HG02798 (cell line): ENCODE measurements around the gene VTI1A.
"Not testable (repeated sequence)": the region's sequence is repeated elsewhere in the genome, so short reads cannot be mapped to it uniquely, and the experiment has no call there.

Experiments used
- ATAC-seq: cut with Tn5 transposase; IDR thresholded peaks from one replicate; pipeline ENCODE4 v1.9.1; 2021; ENCODE audit warnings: mild to moderate bottlenecking; ENCODE audit not compliant: unreplicated experiment, poor library complexity

VTI1A gene

GRCh38 chr10:112446855-112447619, at the start of gene VTI1A, which contains the start of gene ZDHHC6:
Gene VTI1A, plus strand, starts transcription at chr10:112447215. Its CDS starts 159 bp downstream, at chr10:112447374.
Gene ZDHHC6, minus strand, starts transcription at chr10:112446914. Its CDS starts 1,478 bp downstream, at chr10:112445436.
- peak; percentile 97 for ATAC-seq

DNA sequence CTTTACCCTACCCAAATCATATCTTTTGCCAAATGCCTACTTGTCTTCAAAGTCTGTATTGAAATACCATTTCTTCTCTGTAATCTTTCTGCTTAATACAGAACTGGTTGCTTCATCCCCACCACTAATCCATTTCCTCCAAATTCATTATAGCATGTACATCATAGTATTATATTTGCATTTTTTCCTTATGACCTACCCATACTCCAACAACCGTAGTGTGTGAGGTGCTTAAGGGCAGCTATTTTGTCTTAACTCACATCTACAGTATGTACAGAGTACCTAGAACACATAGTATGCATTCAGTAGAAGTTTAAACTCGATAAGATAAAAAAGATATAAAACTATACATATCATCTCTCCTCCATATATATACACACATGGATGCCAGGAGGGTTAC, 49.4 kb upstream of the VTI1A start:
- ATAC-seq, result no peak

DNA sequence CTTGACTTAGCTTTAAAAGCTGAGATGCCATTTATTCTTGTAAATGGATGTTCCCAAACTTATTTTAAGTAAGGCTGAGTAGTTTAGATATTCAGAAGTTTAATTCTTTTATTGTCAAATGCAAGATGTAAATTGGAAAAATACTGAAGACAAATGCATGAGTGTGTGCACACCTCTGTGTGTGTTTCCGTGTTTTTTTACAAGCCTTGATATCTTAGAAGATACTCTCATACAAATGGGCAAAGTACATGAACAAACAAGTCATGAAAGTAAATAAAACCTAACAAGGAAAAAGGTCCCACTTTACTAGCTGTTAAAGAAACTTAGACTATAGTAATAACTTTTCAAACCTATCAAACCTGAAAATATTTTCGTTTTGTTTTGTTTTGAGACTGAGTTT, 44.1 kb upstream of the VTI1A start:
- no peak for ATAC-seq

DNA sequence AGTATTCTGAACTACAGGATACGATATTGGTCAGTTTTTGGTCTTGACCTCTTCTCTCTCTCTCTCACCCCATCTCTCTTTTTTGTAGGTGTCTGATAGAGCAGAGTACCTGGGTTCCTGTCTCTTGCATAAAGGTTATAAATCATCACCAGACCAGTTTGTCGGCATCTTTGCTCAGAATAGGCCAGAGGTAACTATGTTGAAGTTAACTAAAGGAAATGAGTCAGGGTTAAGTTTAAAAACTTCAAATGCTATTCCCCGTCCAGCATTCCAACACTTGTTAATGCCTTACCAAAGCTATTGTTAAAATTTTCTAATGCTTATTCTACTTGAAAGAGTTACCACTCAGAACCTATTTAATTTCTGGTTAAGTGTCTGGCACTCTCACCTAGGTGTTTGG, 42.4 kb upstream of the VTI1A start:
- ATAC-seq, result no peak

GRCh38 chr10:112406806-112407205, 40.2 kb upstream of the VTI1A start:
- ATAC-seq, result not testable (repeated sequence)

DNA sequence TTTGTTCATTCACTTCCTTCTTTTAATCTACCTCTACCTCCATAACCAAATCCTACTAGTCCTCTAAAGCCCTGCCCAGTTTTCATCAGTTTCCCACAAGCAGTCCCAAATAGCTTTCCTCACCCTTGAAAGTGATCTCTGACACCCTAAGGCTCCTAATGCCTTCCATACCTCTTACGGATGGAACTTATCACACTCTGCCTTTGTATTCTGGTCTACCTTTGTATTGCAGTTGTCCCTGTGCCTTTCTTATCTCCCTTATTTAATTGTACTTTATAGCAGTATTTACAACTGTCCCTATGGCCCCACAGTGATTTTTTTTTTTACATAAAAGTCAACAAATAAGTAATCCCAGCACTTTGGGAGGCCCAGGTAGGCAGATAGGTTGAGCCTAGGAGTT, 39.3 kb upstream of the VTI1A start:
- ATAC-seq, result no peak

DNA sequence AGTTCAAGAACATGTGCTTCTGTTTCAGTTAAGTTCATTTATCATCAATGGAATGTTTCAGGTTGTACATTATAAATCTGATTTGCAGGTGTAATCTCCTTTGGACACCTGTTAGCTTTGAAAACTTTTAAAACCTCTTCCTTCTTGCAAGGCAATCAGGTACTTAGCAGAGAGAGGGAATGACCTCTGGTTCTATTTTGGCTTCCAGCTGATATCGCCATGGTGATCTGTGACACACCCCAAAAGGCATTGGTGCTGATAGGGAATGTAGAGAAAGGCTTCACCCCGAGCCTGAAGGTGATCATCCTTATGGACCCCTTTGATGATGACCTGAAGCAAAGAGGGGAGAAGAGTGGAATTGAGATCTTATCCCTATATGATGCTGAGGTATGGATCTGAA, 37.7 kb upstream of the VTI1A start:
- ATAC-seq, result no peak

DNA sequence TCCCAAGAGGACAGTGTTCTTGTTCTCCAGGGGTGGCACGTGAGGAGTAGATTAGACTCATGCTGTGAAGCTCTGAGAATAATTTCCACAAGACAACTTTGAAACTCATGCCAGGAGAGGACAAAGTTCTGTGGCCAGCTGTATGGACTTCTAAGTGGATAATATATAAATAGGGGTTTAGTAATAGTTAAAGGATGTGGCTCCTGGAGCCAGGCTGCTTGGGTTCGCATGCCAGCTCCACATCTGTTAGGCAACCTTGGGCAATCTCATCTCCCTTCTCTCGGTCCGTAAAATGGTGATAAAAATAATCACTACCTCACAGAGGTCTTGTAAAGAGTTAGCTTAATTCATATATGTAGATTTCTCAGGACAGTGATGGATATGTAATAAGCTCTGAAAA, 37.3 kb upstream of the VTI1A start:
- ATAC-seq, result no peak

DNA sequence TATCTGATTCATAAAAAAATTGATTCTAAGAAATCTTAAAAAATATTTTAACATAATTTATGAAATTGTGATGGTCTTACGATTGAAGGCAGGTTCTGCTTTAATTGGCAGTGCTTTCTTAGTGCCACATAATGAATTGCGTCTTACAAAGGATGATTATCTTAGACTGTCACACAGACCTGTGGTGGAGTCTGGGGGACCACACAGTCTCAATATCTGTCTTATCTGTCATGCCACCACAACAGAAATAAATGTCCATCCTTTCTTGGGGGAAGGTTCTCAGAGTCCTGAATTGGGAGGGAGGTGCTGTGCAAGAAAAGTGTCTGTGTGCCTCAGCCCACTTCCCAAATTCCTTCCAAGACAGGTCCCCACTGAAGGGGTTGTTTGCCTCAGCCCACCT, 34.3 kb upstream of the VTI1A start:
- ATAC-seq, result no peak

GRCh38 chr10:112421731-112422130, 25.3 kb upstream of the VTI1A start:
- ATAC-seq, result no peak

DNA sequence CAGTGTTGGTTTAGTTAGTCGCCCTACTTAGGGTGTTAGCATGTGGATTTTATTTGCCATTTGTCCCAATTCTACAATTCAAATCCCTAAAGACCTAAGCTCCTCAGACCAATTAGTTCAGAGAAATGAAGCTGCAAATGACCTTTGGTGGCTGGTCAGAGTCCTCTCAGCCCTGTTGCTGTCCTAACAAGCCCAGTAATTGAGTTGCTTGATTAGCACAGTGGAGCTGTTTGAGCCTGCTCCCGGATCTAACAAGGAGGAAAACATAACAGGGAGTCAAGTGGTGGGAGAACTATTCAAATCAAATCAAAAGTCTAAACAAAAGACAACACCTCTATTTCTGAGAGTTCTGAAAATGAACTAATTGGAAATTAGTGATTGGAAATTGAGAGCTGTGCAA, 22.4 kb upstream of the VTI1A start:
- ATAC-seq, result no peak

- ATAC-seq, result no peak
Measured at GRCh38 chr10:112426111-112426510, 20.9 kb upstream of the VTI1A start.

- ATAC-seq, result no peak
Measured at GRCh38 chr10:112429147-112429546, 17.9 kb upstream of the VTI1A start.

GRCh38 chr10:112429654-112430230, 17.3 kb upstream of the VTI1A start:
- no peak for ATAC-seq

DNA sequence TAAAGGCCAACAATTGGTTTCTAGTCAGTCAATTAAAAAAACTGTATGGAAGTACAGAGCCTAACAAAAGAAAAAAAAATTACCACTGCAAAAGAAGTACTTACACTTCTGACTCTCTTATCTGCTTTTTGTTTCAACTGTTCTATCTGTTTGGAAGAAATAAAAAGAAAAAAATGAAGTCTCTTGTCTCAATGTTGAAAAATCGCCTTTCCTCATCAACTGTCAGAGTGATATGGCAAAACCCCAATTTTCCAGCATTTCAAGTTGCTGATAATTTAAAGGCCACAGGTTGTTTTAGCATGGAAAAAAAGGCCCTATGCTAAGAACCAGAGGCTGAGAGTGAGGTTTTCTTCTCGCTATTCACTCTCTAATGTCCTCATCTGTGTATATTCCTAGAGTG, 13.9 kb upstream of the VTI1A start:
- ATAC-seq, result no peak

DNA sequence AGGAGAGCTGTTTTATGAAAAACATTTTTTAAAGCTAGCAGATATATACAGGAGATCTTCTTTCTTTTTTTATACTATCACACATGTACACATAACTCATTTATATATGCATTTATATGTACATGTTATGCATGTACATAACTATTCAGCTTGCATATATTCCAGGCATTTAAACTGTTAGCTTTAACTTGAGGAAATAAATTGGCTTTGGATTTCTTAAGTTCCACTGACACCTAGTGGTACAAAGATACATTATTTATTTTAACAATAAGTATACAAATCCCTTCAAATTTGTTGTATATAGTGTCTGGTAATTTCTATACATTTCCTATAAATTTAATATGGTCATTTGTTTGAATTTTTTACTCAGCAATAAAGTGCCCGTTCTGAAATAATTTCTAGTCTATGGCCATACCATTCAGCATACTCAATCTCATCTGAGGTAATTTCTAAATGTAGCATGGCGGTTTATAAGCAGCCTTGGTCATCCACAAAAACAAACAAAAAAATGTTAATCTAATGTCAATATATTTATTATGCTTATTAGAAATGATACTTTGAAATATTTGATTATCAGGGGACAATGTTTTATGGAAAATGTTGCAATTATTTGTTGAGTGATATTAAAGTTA, 11.9 kb upstream of the VTI1A start:
- no peak for ATAC-seq

GRCh38 chr10:112438356-112438755, 8.7 kb upstream of the VTI1A start:
- no peak for ATAC-seq

- ATAC-seq, result no peak
Measured at GRCh38 chr10:112441520-112441919, 5.5 kb upstream of the VTI1A start.

DNA sequence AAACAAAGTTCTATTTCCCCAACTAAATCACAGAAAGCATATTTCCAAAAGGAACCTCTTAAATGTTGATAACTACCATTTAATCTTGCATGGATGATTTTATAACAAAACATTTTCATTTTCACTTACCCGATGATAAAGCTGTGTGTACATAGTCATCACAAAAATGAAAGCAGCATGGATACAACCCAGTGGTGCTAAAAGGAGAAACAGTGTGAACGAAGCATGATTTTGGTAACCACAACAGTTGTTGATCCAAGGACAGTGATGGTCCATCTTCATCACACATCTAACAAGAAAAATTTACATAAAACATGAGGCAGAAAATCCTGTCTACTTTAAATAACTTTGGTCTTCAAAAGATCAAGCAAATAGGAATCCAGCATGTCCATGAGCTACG, 5.0 kb upstream of the VTI1A start:
- no peak for ATAC-seq

- no peak for ATAC-seq
Measured at GRCh38 chr10:112446055-112446854, 760 bp upstream of the VTI1A start.

GRCh38 chr10:112447620-112447928, 559 bp downstream of the VTI1A start:
- ATAC-seq, result no peak
